Neural crest cell (in vitro differentiated cells): ENCODE results near the gene G0S2. TPM values are rescaled to one million over a fixed set of nuclear protein-coding genes. Genes with fewer than 3 reads are reported as not detected.

Experiments
- DNase-seq: peaks from one replicate; pipeline ENCODE4 v3.0.0; 2021; ENCODE audit warnings: low read depth, mixed read lengths, low spot score
- H3K27ac Mint-ChIP-seq: one replicate; pipeline ENCODE4 v1.8.0; 2021; ENCODE audit warnings: mild to moderate bottlenecking, mixed read lengths; ENCODE audit not compliant: unreplicated experiment
- H3K27me3 Mint-ChIP-seq: 2 replicates; pipeline ENCODE4 v1.8.0; 2021; ENCODE audit warnings: low read depth, mild to moderate bottlenecking, mixed read lengths
- H3K36me3 Mint-ChIP-seq: 2 replicates; pipeline ENCODE4 v1.8.0; 2021; ENCODE audit warnings: low read depth, mild to moderate bottlenecking, mixed read lengths
- H3K4me1 Mint-ChIP-seq: 2 replicates; pipeline ENCODE4 v1.8.0; 2021; ENCODE audit warnings: mixed read lengths
- H3K4me3 Mint-ChIP-seq: one replicate; pipeline ENCODE4 v1.8.0; 2021; ENCODE audit warnings: mild to moderate bottlenecking, mixed read lengths
- H3K9me3 Mint-ChIP-seq: 2 replicates; pipeline ENCODE4 v1.8.0; 2021; ENCODE audit warnings: mixed read lengths
- total RNA-seq: library from RNA; stranded (reverse); gene quantifications from 2 replicates; pipeline ENCODE4 v1.2.1, GENCODE V29; 2021
- TF ChIP-seq, protein P1 (sequence below): fragments of 200-600 bp; sonication (generic); conservative IDR thresholded peaks from 2 replicates; pipeline ENCODE4 v1.5.0; 2021; ENCODE audit warnings: antibody characterized with exemption, mild to moderate bottlenecking

Gene G0S2
- total RNA-seq, 1 donor from 2014 or later = 0.37 TPM

DNA sequence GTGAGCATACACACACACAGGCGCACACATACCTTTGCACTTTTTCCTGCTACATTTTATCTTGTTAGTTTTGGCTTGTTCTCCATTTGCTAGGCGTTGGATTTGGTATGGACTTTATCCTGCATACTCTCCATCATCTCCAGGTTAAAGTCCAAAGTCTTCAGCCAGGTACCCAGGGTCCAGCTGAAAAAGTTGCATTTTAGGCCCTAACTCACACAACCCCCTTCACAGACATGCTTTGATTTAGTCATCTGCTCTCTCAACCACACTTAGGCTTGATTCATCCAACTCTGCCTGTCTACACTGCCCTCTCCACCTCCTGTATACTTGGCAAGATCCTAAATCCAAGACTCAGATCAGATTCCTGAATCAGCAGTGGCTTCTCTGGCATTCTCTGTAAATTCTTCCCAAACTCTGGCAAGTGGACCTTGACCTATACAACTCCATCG lies 12.3 kb upstream of the G0S2 start:
- TF ChIP-seq, protein P1, sequence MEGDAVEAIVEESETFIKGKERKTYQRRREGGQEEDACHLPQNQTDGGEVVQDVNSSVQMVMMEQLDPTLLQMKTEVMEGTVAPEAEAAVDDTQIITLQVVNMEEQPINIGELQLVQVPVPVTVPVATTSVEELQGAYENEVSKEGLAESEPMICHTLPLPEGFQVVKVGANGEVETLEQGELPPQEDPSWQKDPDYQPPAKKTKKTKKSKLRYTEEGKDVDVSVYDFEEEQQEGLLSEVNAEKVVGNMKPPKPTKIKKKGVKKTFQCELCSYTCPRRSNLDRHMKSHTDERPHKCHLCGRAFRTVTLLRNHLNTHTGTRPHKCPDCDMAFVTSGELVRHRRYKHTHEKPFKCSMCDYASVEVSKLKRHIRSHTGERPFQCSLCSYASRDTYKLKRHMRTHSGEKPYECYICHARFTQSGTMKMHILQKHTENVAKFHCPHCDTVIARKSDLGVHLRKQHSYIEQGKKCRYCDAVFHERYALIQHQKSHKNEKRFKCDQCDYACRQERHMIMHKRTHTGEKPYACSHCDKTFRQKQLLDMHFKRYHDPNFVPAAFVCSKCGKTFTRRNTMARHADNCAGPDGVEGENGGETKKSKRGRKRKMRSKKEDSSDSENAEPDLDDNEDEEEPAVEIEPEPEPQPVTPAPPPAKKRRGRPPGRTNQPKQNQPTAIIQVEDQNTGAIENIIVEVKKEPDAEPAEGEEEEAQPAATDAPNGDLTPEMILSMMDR = no peak
- H3K27ac Mint-ChIP-seq = no peak overlapping the region
- no peaks in the 10 kb centered on the region for H3K36me3 Mint-ChIP-seq
- H3K4me3 Mint-ChIP-seq = no peak overlapping the region
- DNase-seq = no peak
- H3K9me3 Mint-ChIP-seq = peaks cover 3% of the 10 kb centered on the region
- peaks cover 12% of the 10 kb centered on the region for H3K4me1 Mint-ChIP-seq
- H3K27me3 Mint-ChIP-seq = peaks cover 3% of the 10 kb centered on the region

DNA sequence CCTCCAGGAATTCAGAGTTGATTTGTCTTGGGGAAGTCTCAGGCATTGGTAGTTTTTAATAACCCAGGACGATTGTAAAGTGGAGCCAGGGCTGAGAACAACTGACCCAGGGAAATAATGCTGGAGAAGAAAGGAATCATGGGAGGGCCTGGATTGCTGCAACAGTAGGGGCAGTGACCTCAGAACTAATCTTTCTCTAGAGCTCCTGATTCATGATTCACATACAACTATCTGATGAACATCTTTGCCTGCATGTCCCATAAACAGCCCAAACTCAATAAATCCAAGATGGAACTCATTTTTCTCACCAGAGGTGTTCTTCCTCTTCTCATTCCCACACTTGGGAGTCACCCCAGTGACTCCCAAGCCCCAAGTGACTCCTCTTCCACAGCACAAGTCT lies 8.1 kb upstream of the G0S2 start:
- no peak overlapping the region for H3K27ac Mint-ChIP-seq
- no peak overlapping the region for H3K4me3 Mint-ChIP-seq
- H3K36me3 Mint-ChIP-seq = no peaks in the 10 kb centered on the region
- TF ChIP-seq, protein P1 = no peak
- peaks cover 34% of the 10 kb centered on the region for H3K27me3 Mint-ChIP-seq
- peaks cover 6% of the 10 kb centered on the region for H3K9me3 Mint-ChIP-seq
- H3K4me1 Mint-ChIP-seq = no peaks in the 10 kb centered on the region
- no peak for DNase-seq

DNA sequence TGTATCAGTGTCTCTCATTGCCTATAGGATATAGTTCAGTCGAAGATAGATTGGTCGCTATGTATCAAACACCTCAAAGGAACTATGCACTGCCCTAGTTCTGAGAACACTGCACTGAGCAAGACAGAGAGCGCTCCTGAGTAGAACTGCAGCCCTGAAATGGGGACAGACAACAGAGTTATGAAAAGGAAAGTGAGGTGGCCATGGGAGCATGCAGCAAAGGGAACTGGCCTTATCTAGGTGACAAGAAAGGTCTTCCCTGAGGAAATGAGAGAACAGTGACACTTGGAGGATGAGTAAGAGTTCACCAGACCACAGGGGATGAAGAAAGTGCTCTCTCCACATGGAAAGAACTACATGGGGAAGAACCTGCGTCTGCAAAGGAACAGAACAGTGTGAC lies 7.5 kb upstream of the G0S2 start:
- TF ChIP-seq, protein P1 = no peak
- H3K4me1 Mint-ChIP-seq = no peaks in the 10 kb centered on the region
- H3K27ac Mint-ChIP-seq = no peak overlapping the region
- no peak for DNase-seq
- no peaks in the 10 kb centered on the region for H3K36me3 Mint-ChIP-seq
- H3K4me3 Mint-ChIP-seq = no peak overlapping the region
- peaks cover 39% of the 10 kb centered on the region for H3K27me3 Mint-ChIP-seq
- peaks cover 6% of the 10 kb centered on the region for H3K9me3 Mint-ChIP-seq

DNA sequence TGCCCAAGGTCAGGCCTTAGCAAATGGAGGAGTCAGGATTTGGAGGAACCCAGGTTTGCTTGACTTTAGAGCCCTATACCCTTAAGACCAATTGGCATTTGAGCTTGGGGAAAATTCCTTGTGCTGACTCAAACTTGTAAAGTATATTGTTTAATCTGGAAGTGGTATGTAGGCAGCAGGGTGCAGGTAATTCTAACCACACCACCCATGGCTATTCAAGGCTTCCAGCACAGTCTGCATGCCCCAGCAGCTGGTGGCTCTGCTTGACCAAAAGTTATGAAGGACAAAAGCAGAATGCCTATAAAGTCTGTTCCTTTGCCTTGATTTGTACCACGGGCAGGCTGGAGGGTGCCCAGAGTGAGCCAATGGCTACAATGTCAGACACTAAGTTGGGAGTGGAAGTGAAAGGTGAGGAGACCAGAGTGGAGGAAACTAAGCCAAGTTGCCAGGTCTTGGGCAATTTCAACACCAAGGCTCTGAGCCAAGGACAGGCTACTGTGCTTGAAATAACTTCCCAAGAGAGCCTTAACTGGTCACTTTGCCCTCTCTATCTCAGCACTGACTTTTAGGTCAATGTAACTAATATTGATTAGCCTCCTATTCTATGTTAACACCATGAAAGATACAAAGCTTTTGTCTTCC lies 4.7 kb upstream of the G0S2 start:
- Mint-ChIP-seq H3K36me3 (no peaks in the 10 kb centered on the region), H3K4me1 (peaks cover 13% of the 10 kb centered on the region), H3K27ac (no peak overlapping the region), H3K4me3 (no peak overlapping the region), H3K27me3 (peaks cover 65% of the 10 kb centered on the region), H3K9me3 (peaks cover 2% of the 10 kb centered on the region)
- DNase-seq = no peak
- TF ChIP-seq, protein P1 = no peak

DNA sequence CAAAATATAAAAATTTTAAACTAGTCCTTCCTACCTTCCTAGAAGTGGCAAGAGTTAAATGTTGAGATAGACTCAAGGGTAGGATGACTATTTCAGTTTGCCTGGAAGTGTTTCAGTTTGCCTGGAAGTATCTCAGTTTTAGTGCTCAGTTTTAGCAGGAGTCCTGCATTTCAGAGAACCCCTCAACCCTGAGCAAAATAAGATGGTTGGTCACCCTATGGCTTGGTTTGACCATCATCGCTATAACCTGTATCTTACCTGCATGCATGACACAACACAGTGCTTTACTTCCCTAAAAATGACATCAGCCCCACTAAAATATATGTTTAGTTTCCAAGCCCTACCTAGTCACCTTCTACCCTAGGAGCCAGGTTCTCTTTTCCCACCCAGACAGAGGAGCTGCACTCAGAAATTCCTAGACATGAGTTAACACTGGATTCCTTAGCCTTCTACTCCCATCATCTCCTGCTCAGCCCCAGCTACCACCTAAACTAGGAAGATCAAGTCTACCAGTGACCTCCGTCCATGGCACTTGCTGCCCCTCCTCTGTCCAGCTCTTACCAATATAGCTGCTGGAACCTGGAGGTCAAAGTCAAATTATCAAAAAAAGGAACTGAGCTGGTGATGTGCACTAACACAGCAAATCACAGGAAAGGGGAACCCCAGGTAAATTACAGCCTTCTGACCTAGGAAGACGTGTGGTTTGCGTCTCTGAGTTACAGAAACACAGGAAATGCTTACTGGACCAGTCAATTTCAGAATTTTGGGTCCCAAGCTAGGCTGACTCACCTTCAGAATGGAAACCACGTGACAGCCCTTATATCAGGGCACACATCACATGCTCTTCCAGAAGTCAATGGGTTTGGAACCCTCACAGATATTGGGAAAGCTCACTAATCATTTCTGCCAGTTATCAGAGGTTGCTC lies 2.2 kb upstream of the G0S2 start:
- no peaks in the 10 kb centered on the region for H3K36me3 Mint-ChIP-seq
- TF ChIP-seq, protein P1 = no peak
- no peak overlapping the region for H3K27ac Mint-ChIP-seq
- H3K9me3 Mint-ChIP-seq = peaks cover 2% of the 10 kb centered on the region
- H3K4me1 Mint-ChIP-seq = peaks cover 20% of the 10 kb centered on the region
- no peak overlapping the region for H3K4me3 Mint-ChIP-seq
- peaks cover 89% of the 10 kb centered on the region for H3K27me3 Mint-ChIP-seq
- DNase-seq = no peak
